Mucosa of gallbladder (tissue), 1 donor: Measurements from ENCODE around the gene FLT3LG. TPM values are rescaled to one million over a fixed set of nuclear protein-coding genes. Genes with fewer than 3 reads are reported as not detected.
A peak's percentile ranks its signal among the peaks of the same experiment; 100 is the strongest.

Source experiments
- DNase-seq: peaks from one replicate; pipeline ENCODE4 v3.0.0-alpha.2; 2020; ENCODE audit warnings: low spot score
- total RNA-seq: library from RNA; stranded (reverse); gene quantifications from one replicate; pipeline ENCODE4 v1.2.1, GENCODE V29; 2021
- donor health status: DM: no; HTN: no; CAD: no.

Gene FLT3LG
- total RNA-seq: 10.2 TPM

GRCh38 chr19:49473868-49474541 is at the start of gene FLT3LG:
Gene FLT3LG (plus strand): TSS chr19:49474215. CDS start chr19:49474640, 425 bp downstream.
- DNase-seq: peak; percentile 77

- DNase-seq: no peak
Measured at GRCh38 chr19:49425178-49425577, 48.8 kb upstream of the FLT3LG start, which contains the start of gene GFY. Gene GFY (plus strand): TSS chr19:49425388. CDS start chr19:49426431, 1,043 bp downstream.

- DNase-seq: no peak
Measured at GRCh38 chr19:49425922-49426592, 48.0 kb upstream of the FLT3LG start.

- DNase-seq: no peak
Measured at GRCh38 chr19:49427339-49427738, 46.7 kb upstream of the FLT3LG start.

- DNase-seq: no peak
Measured at GRCh38 chr19:49427855-49428546, 46.0 kb upstream of the FLT3LG start.

- no peak for DNase-seq
Measured at GRCh38 chr19:49428547-49429451, 45.2 kb upstream of the FLT3LG start.

GRCh38 chr19:49430172-49430677 is 43.8 kb upstream of the FLT3LG start:
- DNase-seq: no peak

GRCh38 chr19:49430678-49431329 is 43.2 kb upstream of the FLT3LG start:
- no peak for DNase-seq

- no peak for DNase-seq
Measured at GRCh38 chr19:49431330-49431749, 42.7 kb upstream of the FLT3LG start.

- no peak for DNase-seq
Measured at GRCh38 chr19:49432141-49433073, 41.6 kb upstream of the FLT3LG start.

- DNase-seq: no peak
Measured at GRCh38 chr19:49433240-49433901, 40.6 kb upstream of the FLT3LG start.

GRCh38 chr19:49434907-49435583 is 39.0 kb upstream of the FLT3LG start:
- DNase-seq: no peak

GRCh38 chr19:49435670-49436069 is 38.3 kb upstream of the FLT3LG start:
- DNase-seq: no peak

- no peak for DNase-seq
Measured at GRCh38 chr19:49436381-49437017, 37.5 kb upstream of the FLT3LG start.

GRCh38 chr19:49437231-49437630 is 36.8 kb upstream of the FLT3LG start:
- DNase-seq: no peak

- no peak for DNase-seq
Measured at GRCh38 chr19:49438261-49438660, 35.8 kb upstream of the FLT3LG start.

GRCh38 chr19:49439836-49440235 is 34.2 kb upstream of the FLT3LG start:
- DNase-seq: no peak
